GM18502 (cell line): ENCODE data around the gene KIAA1191.
"Not testable (repeated sequence)": the region's sequence is repeated elsewhere in the genome, so short reads cannot be mapped to it uniquely, and the experiment has no call there.

Source experiments
- ATAC-seq: cut with Tn5 transposase; IDR thresholded peaks from one replicate; pipeline ENCODE4 v1.9.1; 2021; ENCODE audit warnings: mild to moderate bottlenecking; ENCODE audit not compliant: unreplicated experiment, poor library complexity

KIAA1191 gene

DNA sequence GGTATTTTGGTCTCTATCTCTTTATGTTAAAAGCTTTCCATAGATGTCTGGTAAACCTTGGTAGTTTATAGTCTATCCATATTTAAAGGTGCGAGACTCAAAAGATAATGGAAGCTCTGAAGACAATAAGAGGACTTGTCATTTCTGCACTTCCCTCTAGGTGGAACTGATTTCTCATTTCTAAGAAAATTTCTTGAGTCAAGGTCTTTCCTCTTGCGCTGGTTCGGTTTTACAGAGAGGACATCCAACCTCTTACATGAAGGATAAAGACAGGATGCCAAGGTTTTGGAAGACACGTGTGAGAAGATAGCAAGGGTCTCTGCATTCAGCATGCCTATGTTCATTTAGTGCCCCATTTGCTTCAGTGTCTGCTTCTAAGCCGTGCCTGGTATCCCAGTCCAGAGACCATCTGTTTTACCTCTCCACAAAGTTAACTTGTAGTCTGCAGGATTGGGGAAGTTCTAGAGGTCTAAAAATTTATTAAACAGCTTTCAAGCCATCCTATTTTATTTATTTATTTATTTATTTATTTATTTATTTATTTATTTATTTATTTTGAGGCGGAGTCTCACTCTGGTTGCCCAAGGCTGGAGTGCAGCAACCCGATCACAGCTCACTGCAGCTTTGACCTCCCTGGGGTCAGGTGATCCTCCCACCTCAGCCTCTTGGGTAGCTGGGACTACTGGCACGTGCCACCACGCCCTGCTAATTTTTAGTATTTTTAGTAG, 41.6 kb downstream of the KIAA1191 start:
- ATAC-seq: no peak

DNA sequence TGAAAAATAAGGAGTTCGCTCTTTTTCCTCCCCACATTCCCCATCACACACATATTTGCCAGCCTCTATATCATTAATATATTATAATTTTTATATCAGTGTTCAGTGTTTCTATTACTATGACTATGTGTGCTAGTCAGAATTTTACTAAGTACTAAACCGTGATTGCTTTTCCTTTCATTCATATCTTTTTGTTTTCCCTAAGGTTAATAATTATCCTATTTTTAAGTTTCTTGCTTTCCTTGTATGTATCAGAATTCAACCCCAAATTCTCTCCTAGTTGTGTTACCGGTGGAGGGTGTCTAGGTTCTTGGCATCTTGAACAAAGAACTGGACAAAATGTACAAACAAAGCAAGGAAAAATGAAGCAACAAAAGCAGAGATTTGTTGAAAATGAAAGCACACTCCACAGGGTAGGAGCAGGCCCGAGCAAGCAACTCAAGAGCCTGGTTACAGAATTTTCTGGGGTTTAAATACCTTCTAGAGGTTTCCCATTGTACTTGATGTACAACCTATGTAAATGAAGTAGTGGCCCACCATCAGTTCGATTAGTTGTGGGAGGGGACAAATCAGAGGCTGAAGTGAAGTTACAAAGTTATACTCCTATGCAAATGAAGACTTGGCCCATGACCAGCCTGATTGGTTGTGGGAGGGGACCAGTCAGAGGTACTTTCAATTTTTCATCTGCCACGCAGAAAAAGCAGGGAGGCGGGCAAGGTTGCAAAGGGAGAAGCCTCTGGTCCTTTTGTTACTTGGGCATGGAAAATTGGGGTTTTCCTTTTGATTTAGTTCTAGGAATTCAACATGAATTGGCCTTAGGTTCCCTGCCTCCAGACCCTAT, 43.8 kb downstream of the KIAA1191 start:
- no peak for ATAC-seq

GRCh38 chr5:176305356-176305755, 56.2 kb downstream of the KIAA1191 start:
- not testable (repeated sequence) for ATAC-seq
